ENCODE results near the gene XRCC5. TPM values are rescaled to one million over a fixed set of nuclear protein-coding genes. Genes with fewer than 3 reads are reported as not detected.

XRCC5 gene
- total RNA-seq, 1 donor from 2014 or later: 303 TPM

- Mint-ChIP-seq H3K9me3 (no peaks in the 10 kb centered on the region), H3K27me3 (no peaks in the 10 kb centered on the region), H3K27ac (no peak overlapping the region), H3K36me3 (ENCODE audit: low read depth) (peaks cover 13% of the 10 kb centered on the region), H3K4me3 (no peak overlapping the region), H3K4me1 (peaks cover 25% of the 10 kb centered on the region)
- intact Hi-C loops (cut with micrococcal nuclease): no loop called here
- DNase-seq: no peak
- TF ChIP-seq CTCF (IDR thresholded peaks at IDR 0.05): no peak
- ChIA-PET POLR2A (no interaction called here), CTCF (no interaction called here)
- ATAC-seq (ENCODE audit: low read depth): no peak
These were observed 110.7 kb downstream of the XRCC5 start for GRCh38 chr2:216219861-216220260.

GRCh38 chr2:216220976-216221375, 111.8 kb downstream of the XRCC5 start:
- intact Hi-C loops (cut with micrococcal nuclease): no loop called here

GRCh38 chr2:216221811-216222210, 112.7 kb downstream of the XRCC5 start:
- no peaks in the 10 kb centered on the region for H3K9me3 Mint-ChIP-seq
- ChIA-PET CTCF (interaction anchor here (0.6 to 3.6 kb wide), 10 partner anchors 19 to 460 kb away, joined by 3 to 97 read pairs (median 4); partner anchors contain the start of gene SMARCAL1), POLR2A (interaction anchor here (1.4 to 2.5 kb wide), 7 partner anchors 31 to 276 kb away, joined by 7 to 27 read pairs (median 10); partner anchors contain the start of genes RPL37A, SMARCAL1 and XRCC5)
- no peaks in the 10 kb centered on the region for H3K27me3 Mint-ChIP-seq
- no peak for ATAC-seq (ENCODE audit: low read depth)
- no peak for DNase-seq
- TF ChIP-seq CTCF (IDR thresholded peaks at IDR 0.05): no peak
- H3K27ac Mint-ChIP-seq: peak overlapping the region; percentile 97
- H3K4me3 Mint-ChIP-seq: no peak overlapping the region
- intact Hi-C loops (cut with micrococcal nuclease): loop anchor here (1.0 to 2.0 kb wide), 7 partner anchors 61 to 869 kb away; partner anchors contain the start of gene SMARCAL1
- H3K36me3 Mint-ChIP-seq (ENCODE audit: low read depth): peaks cover 13% of the 10 kb centered on the region
- H3K4me1 Mint-ChIP-seq: peaks cover 25% of the 10 kb centered on the region

More at GRCh38 chr2:216220976-216221375, 111.8 kb downstream of the XRCC5 start:
- no peaks in the 10 kb centered on the region for H3K27me3 Mint-ChIP-seq
- ChIA-PET POLR2A (interaction anchor here (2.5 kb wide), 1 partner anchor 277 kb away, joined by 27 read pairs; the partner anchor contains the start of gene RPL37A), CTCF (interaction anchor here (2.8 to 3.6 kb wide), 2 partner anchors 182 to 446 kb away, joined by 20 to 97 read pairs; no protein-coding TSS in a partner anchor)
- DNase-seq (no peak), ATAC-seq (ENCODE audit: low read depth) (no peak)
- H3K36me3 Mint-ChIP-seq (ENCODE audit: low read depth): peaks cover 13% of the 10 kb centered on the region
- no peaks in the 10 kb centered on the region for H3K9me3 Mint-ChIP-seq
- H3K27ac Mint-ChIP-seq: no peak overlapping the region
- no peak for TF ChIP-seq CTCF (IDR thresholded peaks at IDR 0.05)
- peaks cover 25% of the 10 kb centered on the region for H3K4me1 Mint-ChIP-seq
- no peak overlapping the region for H3K4me3 Mint-ChIP-seq

GRCh38 chr2:216222650-216223352, 113.7 kb downstream of the XRCC5 start:
- Mint-ChIP-seq H3K4me3 (peak overlapping the region; percentile 64), H3K27ac (peak overlapping the region; percentile 97), H3K4me1 (peaks cover 25% of the 10 kb centered on the region), H3K27me3 (no peaks in the 10 kb centered on the region), H3K9me3 (no peaks in the 10 kb centered on the region), H3K36me3 (ENCODE audit: low read depth) (peaks cover 8% of the 10 kb centered on the region)
- DNase-seq (peak; percentile 37), ATAC-seq (ENCODE audit: low read depth) (peak; percentile 80)
- POLR2A ChIA-PET: interaction anchor here (0.5 to 2.5 kb wide), 18 partner anchors 10 to 440 kb away, joined by 3 to 27 read pairs (median 4); partner anchors contain the start of genes RPL37A, SMARCAL1 and XRCC5
- TF ChIP-seq CTCF (IDR thresholded peaks at IDR 0.05): no peak
- intact Hi-C loops (cut with micrococcal nuclease): loop anchor here (1.0 to 2.0 kb wide), 9 partner anchors 40 to 868 kb away; partner anchors contain the start of genes RPL37A and SMARCAL1
- CTCF ChIA-PET: interaction anchor here (0.6 to 3.6 kb wide), 21 partner anchors 18 to 459 kb away, joined by 3 to 97 read pairs (median 3); partner anchors contain the start of gene SMARCAL1

GRCh38 chr2:216224388-216224787, 115.2 kb downstream of the XRCC5 start:
- POLR2A ChIA-PET: no interaction called here
- H3K9me3 Mint-ChIP-seq: peaks cover 3% of the 10 kb centered on the region
- peaks cover 25% of the 10 kb centered on the region for H3K4me1 Mint-ChIP-seq
- CTCF ChIA-PET: no interaction called here
- H3K4me3 Mint-ChIP-seq: no peak overlapping the region
- H3K27ac Mint-ChIP-seq: no peak overlapping the region
- intact Hi-C loops (cut with micrococcal nuclease): no loop called here
- TF ChIP-seq CTCF (IDR thresholded peaks at IDR 0.05): no peak
- no peaks in the 10 kb centered on the region for H3K27me3 Mint-ChIP-seq
- peaks cover 3% of the 10 kb centered on the region for H3K36me3 Mint-ChIP-seq (ENCODE audit: low read depth)
- ATAC-seq (ENCODE audit: low read depth) (no peak), DNase-seq (no peak)

Data from activated B cell treated with CpG ODN at 0.5 μM for 24 hours (primary cell).